ENCODE data around the gene OR14J1.
"Not testable (repeated sequence)": the region's sequence is repeated elsewhere in the genome, so short reads cannot be mapped to it uniquely, and the experiment has no call there.

OR14J1 gene, protein sequence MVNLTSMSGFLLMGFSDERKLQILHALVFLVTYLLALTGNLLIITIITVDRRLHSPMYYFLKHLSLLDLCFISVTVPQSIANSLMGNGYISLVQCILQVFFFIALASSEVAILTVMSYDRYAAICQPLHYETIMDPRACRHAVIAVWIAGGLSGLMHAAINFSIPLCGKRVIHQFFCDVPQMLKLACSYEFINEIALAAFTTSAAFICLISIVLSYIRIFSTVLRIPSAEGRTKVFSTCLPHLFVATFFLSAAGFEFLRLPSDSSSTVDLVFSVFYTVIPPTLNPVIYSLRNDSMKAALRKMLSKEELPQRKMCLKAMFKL

GRCh38 chr6:29301316-29301715 is at the start of gene OR14J1:
TSS of gene OR14J1 (plus strand) at chr6:29301701. CDS start at chr6:29306690, 4,989 bp downstream.
- no peak for DNase-seq

- no peak for DNase-seq
Measured at GRCh38 chr6:29251736-29252135, 49.8 kb upstream of the OR14J1 start.

DNA sequence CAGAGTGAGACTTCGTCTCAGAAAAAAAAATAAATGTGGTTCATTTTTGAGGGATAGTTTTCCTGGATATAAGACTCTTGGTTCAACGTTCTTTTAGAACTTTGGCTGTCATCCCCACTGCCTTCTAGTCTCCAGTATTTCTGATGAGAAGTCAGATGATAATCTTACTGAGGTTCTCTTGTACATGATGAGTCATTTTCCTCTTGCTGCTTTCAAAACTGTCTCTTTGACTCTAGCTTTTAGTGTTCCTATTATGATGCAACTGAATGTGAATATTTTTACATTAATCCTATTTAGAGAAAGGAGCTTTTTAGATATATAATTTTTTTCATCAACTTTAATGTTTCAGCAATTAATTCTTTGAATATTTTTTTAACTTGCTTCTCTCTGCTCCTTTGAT is 46.0 kb upstream of the OR14J1 start:
- DNase-seq, result no peak

DNA sequence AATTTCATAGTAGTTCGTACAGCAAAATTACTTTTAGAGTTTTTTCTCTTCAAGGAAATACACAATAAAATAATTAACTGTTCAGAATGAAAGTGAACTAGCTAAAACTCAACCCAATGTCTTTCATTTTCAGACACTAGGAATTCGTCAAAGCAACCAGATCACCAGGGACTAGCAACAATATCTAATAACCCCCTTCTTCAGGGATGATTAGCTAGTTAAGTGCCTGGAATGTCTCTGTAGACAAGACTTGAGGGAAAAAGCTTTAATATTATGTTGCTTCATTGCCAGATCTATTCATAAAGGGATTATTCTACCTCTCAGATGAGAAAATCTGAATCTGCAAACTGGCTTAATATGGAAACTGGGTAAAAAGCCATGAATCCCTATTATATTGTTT is 41.8 kb upstream of the OR14J1 start:
- DNase-seq, result no peak

DNA sequence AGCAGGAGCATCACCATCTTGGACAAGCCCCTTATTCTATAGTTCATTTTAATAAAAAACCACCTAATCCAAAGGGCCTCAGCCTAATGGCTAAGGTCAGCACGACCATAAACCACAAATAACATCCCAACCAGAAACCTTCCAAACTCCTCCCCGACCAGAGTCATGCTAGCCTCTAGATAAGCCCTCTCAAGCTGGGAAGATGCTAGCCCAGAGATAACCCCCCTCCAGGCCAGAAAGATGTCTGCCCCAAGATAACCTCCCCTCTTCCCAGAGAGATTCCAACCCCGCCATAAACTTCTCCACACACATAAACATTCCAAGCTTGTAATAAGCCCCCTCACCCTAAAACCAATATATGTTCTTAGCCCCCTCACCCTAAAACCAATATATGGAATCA is 38.5 kb upstream of the OR14J1 start:
- no peak for DNase-seq

- no peak for DNase-seq
Measured at GRCh38 chr6:29294499-29294914, 7.0 kb upstream of the OR14J1 start.

GRCh38 chr6:29295181-29295585 is 6.3 kb upstream of the OR14J1 start:
- no peak for DNase-seq

DNA sequence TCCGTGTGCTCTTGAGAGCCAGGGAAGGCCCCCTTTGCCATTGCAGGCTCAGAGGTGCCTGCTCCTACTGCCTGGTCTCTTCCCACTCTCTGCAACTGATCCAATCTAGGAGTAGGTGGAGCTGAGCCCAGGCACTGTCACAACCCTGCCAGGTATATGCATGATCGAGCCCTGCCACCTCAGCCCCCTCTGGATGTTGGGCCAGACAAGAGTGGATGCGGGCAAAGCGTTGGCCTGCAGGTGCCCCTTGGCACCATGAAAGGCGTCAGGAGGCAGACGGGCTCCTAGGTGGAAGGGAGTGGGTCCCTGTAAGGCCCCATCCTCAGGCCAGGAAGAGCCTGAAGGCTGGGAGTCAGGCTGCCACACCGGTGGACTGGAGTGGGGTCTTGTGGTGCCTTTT is 5.9 kb upstream of the OR14J1 start:
- no peak for DNase-seq

GRCh38 chr6:29319931-29320330 is 18.4 kb downstream of the OR14J1 start:
- no peak for DNase-seq

DNA sequence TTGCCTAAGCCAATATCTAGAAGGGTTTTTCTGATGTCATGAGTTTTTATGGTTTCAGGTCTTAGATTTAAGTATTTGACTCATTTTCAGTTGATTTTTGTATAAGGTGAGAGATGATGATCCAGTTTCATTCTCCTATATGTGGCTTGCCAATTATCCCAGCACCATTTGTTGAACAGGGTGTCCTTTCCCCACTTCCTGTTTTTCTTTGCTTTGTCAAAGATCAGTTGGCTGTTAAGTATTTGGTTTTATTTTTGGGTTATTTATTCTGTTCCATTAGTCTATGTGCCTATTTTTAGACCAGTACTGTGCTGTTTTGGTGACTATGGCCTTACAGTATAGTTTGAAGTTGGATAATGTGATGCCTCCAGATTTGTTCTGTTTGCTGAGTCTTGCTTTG is 21.8 kb downstream of the OR14J1 start:
- not testable (repeated sequence) for DNase-seq

DNA sequence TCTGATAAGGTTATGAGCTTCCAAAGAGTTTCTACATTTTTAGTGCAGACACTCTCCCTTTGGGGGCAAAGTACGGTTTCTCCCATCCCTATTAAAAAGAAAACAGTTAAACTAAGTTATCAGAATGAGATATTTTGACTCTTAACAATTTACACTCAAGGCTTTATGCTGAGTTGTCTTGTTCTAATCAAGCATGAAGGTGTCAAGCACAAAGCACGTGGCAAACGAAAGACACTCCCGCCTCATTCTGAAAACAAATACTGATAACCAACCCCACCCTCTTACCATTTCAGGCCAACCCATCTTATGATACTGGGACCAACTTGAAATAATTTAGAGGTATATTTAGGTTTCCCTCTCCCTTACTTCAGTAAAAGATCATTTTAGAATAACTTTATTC is 24.3 kb downstream of the OR14J1 start:
- no peak for DNase-seq

GRCh38 chr6:29332676-29333075 is 31.2 kb downstream of the OR14J1 start:
- DNase-seq, result no peak

GRCh38 chr6:29336269-29336668 is 34.8 kb downstream of the OR14J1 start:
- DNase-seq, result no peak

DNA sequence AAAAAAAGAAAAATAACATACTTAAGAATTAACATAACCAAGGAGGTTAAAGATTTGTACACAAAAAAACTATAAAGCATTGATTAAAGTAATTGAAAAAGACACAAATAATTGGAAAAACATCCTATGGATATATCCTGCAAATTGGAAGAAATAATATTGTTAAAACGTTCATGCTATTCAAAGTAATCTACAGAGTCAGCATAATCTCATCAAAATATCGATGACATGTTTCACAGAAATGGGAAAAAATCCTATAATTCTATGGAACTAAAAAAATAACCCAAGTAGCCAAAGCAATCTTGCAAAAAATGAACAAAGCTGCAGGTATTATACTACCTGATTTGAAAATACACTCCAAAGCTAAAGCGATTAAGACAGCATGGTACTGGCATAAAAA is 43.9 kb downstream of the OR14J1 start:
- DNase-seq, result no peak

DNA sequence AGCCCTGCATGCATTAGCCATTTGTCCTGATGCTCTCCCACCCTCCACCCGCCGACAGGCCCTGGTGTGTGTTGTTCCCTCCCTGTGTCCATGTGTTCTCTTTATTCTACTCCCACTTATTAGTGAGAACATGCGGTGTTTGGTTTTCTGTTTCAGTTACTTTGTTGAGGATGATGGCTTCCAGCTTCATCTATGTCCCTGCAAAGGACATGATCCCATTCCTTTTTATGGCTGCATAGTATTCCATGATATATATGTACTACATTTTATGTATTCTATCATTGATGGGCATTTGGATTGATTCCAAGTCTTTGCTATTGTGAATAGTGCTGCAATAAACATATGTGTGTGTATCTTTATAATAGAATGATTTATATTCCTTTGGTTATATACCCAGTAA is 47.8 kb downstream of the OR14J1 start:
- DNase-seq, result not testable (repeated sequence)

DNA sequence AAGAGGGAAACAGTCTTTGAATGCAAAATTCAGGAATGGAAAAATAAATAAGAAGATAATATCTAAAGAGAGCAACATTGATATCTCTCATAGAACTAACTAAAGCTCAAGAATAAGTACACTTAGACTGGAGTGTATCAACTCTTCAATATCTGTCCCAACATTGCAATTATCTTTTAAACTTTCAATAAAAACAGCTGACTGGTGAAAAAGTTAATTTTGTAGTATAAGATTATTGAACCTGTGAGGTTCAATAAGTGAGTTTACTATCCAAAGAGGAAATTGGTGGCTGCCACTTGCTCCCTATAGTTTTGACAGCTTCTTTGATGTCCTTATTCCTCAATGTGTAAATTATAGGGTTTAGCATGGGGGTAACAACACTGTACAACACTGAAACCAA is 53.5 kb downstream of the OR14J1 start:
- DNase-seq, result no peak

- DNase-seq, result no peak
Measured at GRCh38 chr6:29355603-29356002, 54.1 kb downstream of the OR14J1 start.

Data from islet precursor cell (in vitro differentiated cells).